GM10847 (cell line): ENCODE data around the gene CD248.

Source experiments
- POLR2A ChIP-seq: IDR thresholded peaks from 2 replicates; pipeline ENCODE4 v1.6.1; 2011; ENCODE audit not compliant: insufficient read length; ENCODE audit errors: extremely low read depth

Gene CD248

DNA sequence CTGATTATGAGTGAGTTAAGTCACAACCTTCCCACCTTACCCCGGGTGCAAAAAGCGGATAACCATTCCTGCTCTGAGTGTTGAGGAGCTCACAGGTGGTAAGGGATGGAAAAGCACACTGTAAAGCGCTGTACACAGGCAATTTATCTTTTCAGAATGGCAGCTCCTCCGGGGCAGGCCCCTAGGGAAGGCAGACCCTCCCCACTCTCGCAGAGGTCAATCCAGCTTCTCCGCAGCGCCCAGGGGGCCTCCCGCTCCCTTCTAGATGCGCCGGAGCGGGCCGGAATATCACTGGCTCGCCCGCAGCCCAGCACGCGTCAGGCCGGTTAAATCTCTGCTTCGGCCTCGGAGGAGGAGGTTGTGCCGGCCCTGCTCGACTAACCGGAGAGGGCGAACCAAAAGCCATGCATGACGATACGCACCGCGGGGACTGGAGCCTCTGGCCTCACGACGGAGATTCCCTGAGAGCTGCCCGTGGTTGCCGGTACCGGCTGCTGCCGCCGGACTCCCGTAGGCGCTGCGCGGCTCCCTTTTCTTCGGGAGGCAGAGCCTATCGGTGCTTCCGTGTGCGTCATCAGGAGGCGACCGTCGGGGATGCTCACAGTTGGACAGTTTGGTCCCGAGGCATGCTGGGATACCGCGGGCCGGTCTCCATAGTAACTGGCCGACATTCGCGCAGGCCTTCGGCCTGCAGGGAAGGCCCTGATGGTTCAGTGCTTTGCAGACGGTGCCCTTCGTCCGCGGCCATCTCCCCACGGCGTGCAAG, 27.9 kb upstream of the CD248 start, which contains the start of gene BRMS1:
Gene BRMS1, minus strand, starts transcription at position 555 of the 766 bp plus-strand sequence. CDS start 2,870 bp downstream, outside the sequence.
- peak; percentile 90 for TF ChIP-seq POLR2A

GRCh38 chr11:66343176-66343575, 26.3 kb upstream of the CD248 start:
- TF ChIP-seq POLR2A = no peak

DNA sequence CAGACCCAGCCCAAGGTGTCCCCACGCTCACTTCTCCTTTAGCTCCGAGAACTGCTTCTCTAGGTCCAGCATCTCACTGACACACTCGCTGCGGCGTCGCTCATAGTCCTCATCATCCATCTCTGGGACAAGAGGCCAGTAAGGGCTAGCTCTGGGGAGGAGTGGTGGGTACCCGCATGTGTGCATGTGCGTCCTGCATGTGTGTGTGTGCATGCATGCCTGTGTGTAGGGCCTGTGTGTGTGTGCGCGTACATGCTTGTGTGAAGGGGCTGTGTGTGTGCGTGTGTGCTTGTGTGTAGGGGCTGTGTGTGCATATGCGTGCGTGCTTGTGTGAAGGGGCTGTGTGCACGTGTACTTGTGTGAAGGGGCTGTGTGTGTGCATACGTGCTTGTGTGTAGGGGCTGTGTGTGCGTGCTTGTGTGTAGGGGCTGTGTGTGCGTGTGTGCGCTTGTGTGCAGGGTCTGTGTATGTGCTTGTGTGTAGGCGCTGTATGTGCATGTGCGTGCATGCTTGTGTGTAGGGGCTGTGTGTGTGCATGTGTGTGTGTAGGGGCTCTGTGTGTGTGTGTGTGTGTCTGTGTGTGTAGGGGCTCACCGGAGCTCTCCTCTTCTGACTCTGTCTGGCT, 24.8 kb upstream of the CD248 start:
- no peak for TF ChIP-seq POLR2A

DNA sequence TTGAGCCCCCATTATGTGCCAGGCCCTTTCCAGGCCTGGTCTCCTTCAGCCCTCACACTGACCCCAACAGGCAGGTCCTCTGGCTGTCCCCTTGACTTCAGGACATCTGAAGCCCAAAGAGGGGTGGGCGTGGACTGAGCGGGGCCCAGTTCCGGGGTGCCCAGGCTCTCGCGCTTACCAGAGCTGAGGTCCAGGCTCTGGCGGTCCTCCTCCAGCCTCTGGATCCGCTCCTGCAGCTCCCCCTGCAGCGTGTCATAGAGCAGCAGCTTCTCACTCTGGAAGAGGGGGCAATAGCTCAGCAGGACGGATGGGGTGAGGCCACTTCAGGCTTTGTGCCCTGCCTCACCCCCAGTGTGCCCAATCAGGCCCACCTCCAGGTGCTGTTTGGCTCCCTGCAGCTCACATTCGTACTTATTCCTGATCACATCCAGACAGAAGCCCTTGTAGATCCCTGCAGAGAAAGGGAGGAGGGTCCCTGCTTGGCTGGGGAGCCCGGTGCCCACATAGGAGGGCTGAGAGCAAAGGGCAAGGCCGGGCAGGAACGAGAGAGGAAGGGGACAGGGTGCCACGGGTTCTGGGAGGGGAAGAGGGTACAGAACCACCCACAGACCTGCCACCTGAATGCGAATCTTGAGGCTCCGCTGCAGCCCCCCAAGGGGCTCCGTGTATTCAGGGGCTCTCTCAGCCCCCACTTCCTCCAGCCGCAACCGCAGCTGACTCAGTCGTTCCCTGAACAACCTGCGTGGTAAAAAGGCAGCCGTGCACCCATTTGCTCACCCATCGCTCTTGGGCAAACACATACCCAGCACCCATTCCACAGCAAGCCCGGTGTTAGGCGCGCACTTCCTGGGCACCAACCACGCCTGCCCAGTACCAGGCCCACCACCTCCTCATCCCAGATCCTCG, 24.0 kb upstream of the CD248 start:
- no peak for TF ChIP-seq POLR2A

DNA sequence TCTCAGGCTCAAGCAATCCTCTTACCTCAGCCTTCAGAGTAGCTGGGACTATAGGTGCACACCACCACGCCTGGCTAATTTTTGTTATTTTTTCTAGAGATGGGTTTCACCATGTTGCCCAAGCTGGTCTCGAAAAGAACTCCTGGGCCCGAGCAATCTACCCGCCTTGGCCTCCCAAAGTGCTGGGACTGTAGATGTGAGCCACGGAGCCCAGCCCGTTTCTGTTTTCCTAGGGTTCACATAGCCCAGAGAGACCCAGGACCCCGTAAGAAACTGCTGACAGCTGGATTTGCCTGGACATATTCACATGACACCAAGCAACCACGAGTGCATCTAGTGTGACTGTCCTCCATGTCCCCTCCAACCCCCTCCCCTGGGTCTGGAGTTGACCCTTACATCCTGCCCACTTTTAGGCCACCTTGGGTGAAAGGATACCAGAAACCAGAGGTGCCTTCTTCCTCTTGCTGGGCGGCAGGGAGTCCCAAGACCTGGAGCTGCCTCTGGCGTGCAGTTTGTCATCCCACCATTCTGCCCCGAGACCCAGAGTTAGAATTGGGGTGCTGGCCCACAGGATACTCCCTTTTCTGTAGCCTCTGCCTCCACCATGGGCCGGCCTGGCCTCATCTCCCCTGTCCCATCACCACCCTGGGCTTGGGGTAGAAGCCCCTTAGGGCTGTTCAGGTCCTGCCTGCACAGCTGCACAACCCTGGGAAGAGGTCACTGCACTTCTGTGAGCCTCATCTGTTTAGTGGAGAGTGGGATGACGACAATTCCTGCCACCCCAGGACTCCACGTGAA, 23.0 kb upstream of the CD248 start:
- no peak for TF ChIP-seq POLR2A

- no peak for TF ChIP-seq POLR2A
Measured at GRCh38 chr11:66339162-66339675, 22.4 kb upstream of the CD248 start.

DNA sequence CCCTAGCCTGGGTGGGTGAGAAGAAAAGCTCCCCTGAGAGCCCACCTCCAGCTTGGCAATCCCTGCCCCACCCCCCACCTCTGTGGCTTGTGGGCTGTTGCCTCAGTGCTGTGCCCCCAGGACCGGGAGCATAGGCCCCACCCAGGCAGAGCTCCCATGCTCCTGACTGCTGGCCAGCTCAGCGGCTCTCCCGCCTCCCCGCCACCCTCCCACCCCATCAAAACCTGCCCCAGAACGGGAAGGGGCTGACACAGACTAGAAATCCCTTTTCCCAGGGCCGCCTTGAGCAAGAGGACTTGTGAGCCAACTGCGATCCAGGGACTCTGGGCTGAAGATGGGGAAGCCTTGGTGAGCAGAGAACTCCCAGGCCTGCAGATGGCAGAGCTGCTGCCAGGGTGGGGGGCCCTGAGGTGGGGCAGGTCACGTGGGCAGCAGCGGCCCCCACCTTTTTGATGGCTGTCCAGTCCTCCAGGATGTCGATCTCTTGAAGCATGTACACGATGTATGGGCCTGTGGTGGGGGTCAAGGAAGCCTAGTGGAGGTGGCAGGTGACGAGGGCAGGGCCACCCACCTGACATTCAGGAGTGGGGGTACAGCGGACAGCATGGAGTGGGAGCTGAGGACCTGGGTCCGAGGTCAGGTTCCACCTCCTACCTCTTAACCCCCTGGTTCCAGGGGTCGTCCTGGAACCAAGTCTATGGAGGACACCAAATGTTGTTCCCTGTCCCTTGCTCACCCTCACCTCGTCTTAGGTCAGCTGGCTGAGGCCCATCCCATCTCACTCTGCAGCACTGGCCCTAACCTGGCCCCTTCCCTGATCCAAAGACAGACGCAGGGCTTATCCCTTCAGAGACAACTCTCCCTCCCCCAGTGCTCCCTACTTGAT, 21.7 kb upstream of the CD248 start:
- no peak for TF ChIP-seq POLR2A

GRCh38 chr11:66337103-66337899, 20.5 kb upstream of the CD248 start:
- no peak for TF ChIP-seq POLR2A

GRCh38 chr11:66336234-66337102, 19.6 kb upstream of the CD248 start, which contains the start of gene RIN1:
RIN1 (minus strand) TSS chr11:66336434; CDS start chr11:66336402, 32 bp downstream.
- TF ChIP-seq POLR2A = no peak

GRCh38 chr11:66335531-66336233, 18.8 kb upstream of the CD248 start:
- TF ChIP-seq POLR2A = no peak

- TF ChIP-seq POLR2A = no peak
Measured at GRCh38 chr11:66334605-66335442, 18.0 kb upstream of the CD248 start.
